Vagina (tissue), 2 donors: ENCODE data around the gene OR2AP1.

Experiments
- POLR2A ChIP-seq, 2 donors: fragments of 450-650 bp; IDR thresholded peaks; one replicate each; pipeline ENCODE4 v1.6.1; 2017; ENCODE audit warnings: antibody characterized with exemption in 2 of 2, mild to moderate bottlenecking in 2 of 2, moderate library complexity in 2 of 2
- TF ChIP-seq, protein P1 (sequence below), 3 experiments: fragments of 450-650 bp in 2 of 3; fragments of 200-600 bp in 1 of 3; sonication (generic) in 1 of 3; IDR thresholded peaks; one replicate each; pipeline ENCODE4 v1.5.1; 2017 to 2019; ENCODE audit warnings: antibody characterized with exemption in 3 of 3, mild to moderate bottlenecking in 2 of 3, moderate library complexity in 2 of 3

DNA sequence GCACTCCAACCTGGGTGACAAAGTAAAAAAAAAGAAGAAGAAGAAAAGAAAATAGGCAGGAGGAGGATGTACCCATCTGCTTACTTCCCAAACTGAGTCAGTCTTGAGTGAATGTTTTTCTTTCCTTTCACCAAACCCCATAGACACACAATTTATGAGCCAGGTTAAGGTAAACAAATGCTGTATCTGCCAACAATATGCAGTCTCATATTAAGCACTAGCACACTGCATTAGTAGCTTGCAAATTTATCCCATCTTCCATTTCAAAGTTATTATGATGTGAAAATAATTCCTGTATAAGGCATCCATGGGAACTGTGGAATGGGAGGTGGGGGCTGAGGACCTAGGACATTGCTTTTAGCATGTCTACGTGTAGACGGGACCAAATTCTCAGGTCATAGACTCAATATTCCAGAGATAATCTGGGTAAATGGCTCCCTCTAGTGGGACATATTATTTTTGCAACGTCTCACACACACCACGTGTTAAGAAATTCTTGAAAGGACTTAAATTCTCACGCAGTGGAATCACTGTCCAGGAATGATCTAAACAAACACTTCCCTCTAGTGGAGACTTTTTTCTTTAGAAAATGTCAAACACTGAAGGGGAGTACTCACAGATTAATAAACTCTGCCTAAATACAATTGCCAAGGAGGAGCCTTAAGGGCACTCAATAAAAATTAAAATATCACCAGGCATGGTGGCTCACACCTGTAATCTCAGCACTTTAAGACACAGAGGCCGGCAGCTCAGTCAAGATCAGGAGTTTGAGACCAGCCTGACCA is 47.3 kb downstream of the OR2AP1 start:
- TF ChIP-seq, protein P1, sequence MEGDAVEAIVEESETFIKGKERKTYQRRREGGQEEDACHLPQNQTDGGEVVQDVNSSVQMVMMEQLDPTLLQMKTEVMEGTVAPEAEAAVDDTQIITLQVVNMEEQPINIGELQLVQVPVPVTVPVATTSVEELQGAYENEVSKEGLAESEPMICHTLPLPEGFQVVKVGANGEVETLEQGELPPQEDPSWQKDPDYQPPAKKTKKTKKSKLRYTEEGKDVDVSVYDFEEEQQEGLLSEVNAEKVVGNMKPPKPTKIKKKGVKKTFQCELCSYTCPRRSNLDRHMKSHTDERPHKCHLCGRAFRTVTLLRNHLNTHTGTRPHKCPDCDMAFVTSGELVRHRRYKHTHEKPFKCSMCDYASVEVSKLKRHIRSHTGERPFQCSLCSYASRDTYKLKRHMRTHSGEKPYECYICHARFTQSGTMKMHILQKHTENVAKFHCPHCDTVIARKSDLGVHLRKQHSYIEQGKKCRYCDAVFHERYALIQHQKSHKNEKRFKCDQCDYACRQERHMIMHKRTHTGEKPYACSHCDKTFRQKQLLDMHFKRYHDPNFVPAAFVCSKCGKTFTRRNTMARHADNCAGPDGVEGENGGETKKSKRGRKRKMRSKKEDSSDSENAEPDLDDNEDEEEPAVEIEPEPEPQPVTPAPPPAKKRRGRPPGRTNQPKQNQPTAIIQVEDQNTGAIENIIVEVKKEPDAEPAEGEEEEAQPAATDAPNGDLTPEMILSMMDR (IDR thresholded peaks at IDR 0.05) = peak; percentile 58 to 61 (median 58)
- TF ChIP-seq POLR2A (IDR thresholded peaks at IDR 0.05) = no peak
